Measurements from ENCODE around the gene TBCEL. TPM values are rescaled to one million over a fixed set of nuclear protein-coding genes. Genes with fewer than 3 reads are reported as not detected.

Gene TBCEL
- total and polyA plus RNA-seq, 10 of the 15 experiments (the other 5 are each of a cell fraction or from before 2014, with no cell fraction given): 2.0 to 10.4 (median 7.3) TPM

- TF ChIP-seq RELB (IDR thresholded peaks at IDR 0.05; ENCODE audit: low read depth): no peak
- no peak for TF ChIP-seq ZBTB4 (CRISPR knock-in tag; IDR thresholded peaks at IDR 0.05)
- no peak for TF ChIP-seq TCF3 (IDR thresholded peaks at IDR 0.05; ENCODE audit: borderline replicate concordance, insufficient read depth, low read depth, low read length)
- no peak for TF ChIP-seq DPF2 (IDR thresholded peaks at IDR 0.05)
These were observed 11.9 kb downstream of the TBCEL start (continued) for GRCh38 chr11:121035780-121036179.

- ATAC-seq: peak; percentile 36; the same call in 1 of the 3 replicates
- BruUV-seq (replicated peaks): no TSS peak
- no peak for TF ChIP-seq YY1 (IDR thresholded peaks at IDR 0.05; ENCODE audit: low read depth, low read length)
- TF ChIP-seq SRF (IDR thresholded peaks at IDR 0.05; ENCODE audit: low read depth in 2 of 2, low read length in 2 of 2): no peak
- TF ChIP-seq EGR1 (IDR thresholded peaks at IDR 0.05; ENCODE audit: borderline replicate concordance in 1 of 2, low read depth in 2 of 2, low read length in 2 of 2): no peak
- no peak for TF ChIP-seq IKZF1 (conservative IDR thresholded peaks at IDR 0.05)
- no peak for TF ChIP-seq RBBP5 (conservative IDR thresholded peaks at IDR 0.05)
- TF ChIP-seq MLLT1 (IDR thresholded peaks at IDR 0.05): no peak
- no peak for TF ChIP-seq ATF3 (IDR thresholded peaks at IDR 0.05; ENCODE audit: borderline replicate concordance, extremely low read depth, low read depth, low read length)
- no peak for TF ChIP-seq CREM (IDR thresholded peaks at IDR 0.05; ENCODE audit: low read depth)
- TF ChIP-seq MTA2 (IDR thresholded peaks at IDR 0.05; ENCODE audit: low read depth): no peak
- TF ChIP-seq MEF2A (IDR thresholded peaks at IDR 0.05; ENCODE audit: insufficient read depth, low read depth, low read length): no peak
- TF ChIP-seq ATF7 (IDR thresholded peaks at IDR 0.05; ENCODE audit: low read depth): no peak
- no peak for TF ChIP-seq MXI1 (IDR thresholded peaks at IDR 0.05; ENCODE audit: low read depth, low read length)
- no peak for TF ChIP-seq STAT1 (conservative IDR thresholded peaks at IDR 0.05)
These were observed 13.1 kb downstream of the TBCEL start for GRCh38 chr11:121037016-121037415.

More at GRCh38 chr11:121037016-121037415, 13.1 kb downstream of the TBCEL start:
- Histone ChIP-seq H4K20me1 (ENCODE audit: control insufficient read depth, insufficient read depth) (no peaks in the 10 kb centered on the region), H3K4me2 (ENCODE audit: control insufficient read depth, insufficient read depth) (no peak overlapping the region), H3K9me3 (replicated peaks; ENCODE audit: control insufficient read depth, insufficient read depth, low read length) (no peaks in the 10 kb centered on the region; the same call in 2 of the 3 replicates), H3K9ac (ENCODE audit: control insufficient read depth, insufficient read depth, low read length) (no peak overlapping the region), H3K27ac (ENCODE audit: control insufficient read depth, insufficient read depth) (no peak overlapping the region), H3K4me1 (ENCODE audit: control insufficient read depth, insufficient read depth, low read length) (peaks cover 14% of the 10 kb centered on the region), H3K4me3 (no peak overlapping the region), H3K27me3 (replicated peaks in 1 of 2; ENCODE audit: control insufficient read depth in 2 of 2, insufficient read depth in 2 of 2, low read length in 1 of 2) (no peaks in the 10 kb centered on the region), H3K36me3 (ENCODE audit: control insufficient read depth in 2 of 2, insufficient read depth in 2 of 2, low read length in 1 of 2) (no peaks in the 10 kb centered on the region), H3K79me2 (ENCODE audit: control insufficient read depth, insufficient read depth, low read length) (peaks cover 2% of the 10 kb centered on the region), H2AFZ (ENCODE audit: control insufficient read depth, low read depth, low read length) (no peak overlapping the region)
- ChIA-PET RAD21 (ENCODE audit: unreplicated experiment) (no interaction called here), POLR2A (no interaction called here), SMC1A (ENCODE audit: uncharacterized antibody, unreplicated experiment) (interaction anchor here (1.0 to 1.8 kb wide), 6 partner anchors 11 to 157 kb away, joined by 3 to 6 read pairs (median 4); no protein-coding TSS in a partner anchor), CTCF (interaction anchor here (0.9 to 1.1 kb wide), 3 partner anchors 15 to 70 kb away, joined by 3 to 5 read pairs (median 3); no protein-coding TSS in a partner anchor)
- DNase-seq (ENCODE audit: low read depth, low spot score): no peak
- in situ Hi-C loops (cut with MboI) (no loop called here), intact Hi-C loops (cut with micrococcal nuclease; ENCODE audit: unreplicated experiment) (no loop called here)
- WGBS (ENCODE audit: insufficient coverage, insufficient replicate concordance, low lambda C conversion rate, missing lambda C conversion rate): 100% methylated on average over 1 of the region's 1 CpG
- no peak for FAIRE-seq
